OCI-LY7 (cell line): Measurements from ENCODE around the gene TBC1D23.

Experiments
- CTCF ChIP-seq: fragments of 200-600 bp; sonication (generic); conservative IDR thresholded peaks from 2 replicates; pipeline ENCODE4 v1.5.1; 2014; ENCODE audit warnings: mild to moderate bottlenecking, antibody characterized with exemption, low read length, moderate library complexity, mixed read lengths
- EZH2phosphoT487 ChIP-seq: fragments of 200-600 bp; sonication (generic); IDR thresholded peaks from 2 replicates; pipeline ENCODE4 v1.6.1; 2018; ENCODE audit warnings: low read depth, borderline replicate concordance, mild to moderate bottlenecking, mixed run types, antibody characterized with exemption, low read length, moderate library complexity, mixed read lengths

- TF ChIP-seq CTCF: no peak
- no peak for TF ChIP-seq EZH2phosphoT487
Observed at GRCh38 chr3:100311011-100311410, 50.2 kb downstream of the TBC1D23 start.
